HepG2 (cell line): Measurements from ENCODE around the gene C5orf58. TPM values are rescaled to one million over a fixed set of nuclear protein-coding genes. Genes with fewer than 3 reads are reported as not detected.

Experiments
- ATAC-seq: fragments of 200-7000 bp; cut with Tn5 transposase; 3 replicates; pipeline ENCODE4 v1.9.1; 2020; ENCODE audit warnings: mild to moderate bottlenecking, moderate library complexity
- BruUV-seq: library from RNA; stranded (reverse); fragments of 400-500 nt; replicated peaks from 2 replicates; lab custom pipeline; 2021; lab: Mats Ljungman, UMichigan
- CTCF ChIA-PET: fragments of 300-600 bp; formaldehyde crosslinking; extraction: SDS; loops from one replicate; lab custom pipeline; 2021; ENCODE audit warnings: low total read pairs, inconsistent platforms, low intra/inter-chr PET ratio; lab: Yijun Ruan, JAX
- POLR2A ChIA-PET: fragments of 350-600 bp; sonication (Branson Sonifier 250); formaldehyde crosslinking; loops from one replicate; lab custom pipeline; 2020; ENCODE audit warnings: antibody characterized with exemption, inconsistent platforms; lab: Yijun Ruan, JAX
- DNase-seq: peaks from one replicate; pipeline ENCODE4 v3.0.0-alpha.2; 2015; ENCODE audit warnings: low spot score
- FAIRE-seq: peaks from 3 replicates; lab custom pipeline; 2011; peaks lifted over from hg19 to GRCh38; lab: Jason Lieb, UNC
- H2AFZ ChIP-seq: one replicate; pipeline ENCODE4 v1.6.1; 2011; ENCODE audit warnings: low read length, inconsistent platforms
- H3K27ac ChIP-seq: fragments of 300-600 bp; 3 replicates; pipeline ENCODE4 v1.8.0; 2011; ENCODE audit warnings: mixed run types, mild to moderate bottlenecking, mixed read lengths, low read length, inconsistent platforms; ENCODE audit not compliant: insufficient read depth; ENCODE audit errors: extremely low read length
- H3K27me3 ChIP-seq, 2 experiments: fragments of 200-600 bp in 1 of 2; 2 replicates in 1 of 2; 3 replicates in 1 of 2; pipeline versions ENCODE4 v1.6.0 to v1.8.0; 2011; ENCODE audit warnings: low read length in 2 of 2, mild to moderate bottlenecking in 2 of 2, moderate library complexity in 2 of 2, inconsistent platforms in 1 of 2; ENCODE audit not compliant: insufficient read depth in 2 of 2, control insufficient read depth in 1 of 2
- H3K36me3 ChIP-seq, 2 experiments: fragments of 200-600 bp in 1 of 2; replicated peaks in 1 of 2; 2 replicates in 1 of 2; 3 replicates in 1 of 2; pipeline versions ENCODE4 v1.5.1 to v1.8.0; 2011; ENCODE audit warnings: low read length in 2 of 2, inconsistent platforms in 1 of 2; ENCODE audit not compliant: insufficient read depth in 2 of 2, control insufficient read depth in 1 of 2
- H3K4me1 ChIP-seq: 2 replicates; pipeline ENCODE4 v1.5.1; 2012; ENCODE audit warnings: low read length, inconsistent platforms; ENCODE audit not compliant: insufficient read depth
- H3K4me2 ChIP-seq: 2 replicates; pipeline ENCODE4 v1.6.0; 2011; ENCODE audit warnings: low read depth, low read length, inconsistent platforms
- H3K4me3 ChIP-seq, 3 experiments: fragments of 200-600 bp in 1 of 3; sonication (generic), shearing (Covaris generic) in 1 of 3; replicated peaks in 1 of 3; 2 replicates each; pipeline ENCODE4 v1.5.1; 2011 to 2016; ENCODE audit warnings: low read length in 3 of 3, inconsistent platforms in 2 of 3, low read depth in 2 of 3, mild to moderate bottlenecking in 2 of 3, control low read depth in 1 of 3, mixed read lengths in 1 of 3; ENCODE audit not compliant: insufficient read depth in 1 of 3
- H3K79me2 ChIP-seq: one replicate; pipeline ENCODE4 v1.6.1; 2011; ENCODE audit warnings: low read length, inconsistent platforms; ENCODE audit not compliant: insufficient read depth
- H3K9ac ChIP-seq: 2 replicates; pipeline ENCODE4 v1.6.0; 2011; ENCODE audit warnings: mild to moderate bottlenecking, low read depth, low read length, inconsistent platforms; ENCODE audit not compliant: insufficient read depth
- H3K9me3 ChIP-seq: 2 replicates; pipeline ENCODE4 v1.5.1; 2012; ENCODE audit warnings: mild to moderate bottlenecking, low read length
- H4K20me1 ChIP-seq: 2 replicates; pipeline ENCODE4 v1.6.0; 2011; ENCODE audit warnings: inconsistent platforms, mild to moderate bottlenecking, low read length, moderate library complexity; ENCODE audit not compliant: insufficient read depth
- AHR ChIP-seq: IDR thresholded peaks from 2 replicates; pipeline ENCODE4 v1.6.1; 2018; ENCODE audit warnings: missing genetic modification reagents, missing compliant biosample characterization
- BCLAF1 ChIP-seq: fragments of 450-650 bp; IDR thresholded peaks from 2 replicates; pipeline ENCODE4 v1.6.1; 2017; ENCODE audit warnings: mild to moderate bottlenecking
- CHCHD3 ChIP-seq: sonication (generic); formaldehyde crosslinking; IDR thresholded peaks from 2 replicates; pipeline ENCODE4 v1.8.0; 2022; ENCODE audit warnings: mild to moderate bottlenecking, missing genetic modification reagents, moderate library complexity
- E2F1 ChIP-seq: sonication (generic); formaldehyde crosslinking; IDR thresholded peaks from 2 replicates; pipeline ENCODE4 v1.5.0; 2020; ENCODE audit warnings: missing genetic modification reagents
- ESRRA ChIP-seq: sonication (generic); formaldehyde crosslinking; IDR thresholded peaks from 2 replicates; pipeline ENCODE4 v1.5.1; 2020; ENCODE audit warnings: mild to moderate bottlenecking, low read depth, missing genetic modification reagents
- FOXA1 ChIP-seq, 2 experiments: fragments of 450-650 bp in 1 of 2; sonication (generic) in 1 of 2; formaldehyde crosslinking in 1 of 2; IDR thresholded peaks; 2 replicates each; pipeline versions ENCODE4 v1.4.0 to v1.6.1; 2016 to 2020; ENCODE audit warnings: missing genetic modification reagents in 1 of 2
- KMT2A ChIP-seq: sonication (generic); formaldehyde crosslinking; IDR thresholded peaks from 2 replicates; pipeline ENCODE4 v1.4.0; 2020; ENCODE audit warnings: missing genetic modification reagents
- MAX ChIP-seq: IDR thresholded peaks from 2 replicates; pipeline ENCODE4 v1.6.1; 2012; ENCODE audit warnings: inconsistent platforms
- NFKBIZ ChIP-seq: IDR thresholded peaks from 2 replicates; pipeline ENCODE4 v1.6.1; 2018; ENCODE audit warnings: missing genetic modification reagents, missing compliant biosample characterization
- SATB2 ChIP-seq: sonication (generic); formaldehyde crosslinking; IDR thresholded peaks from 2 replicates; pipeline ENCODE4 v1.5.0; 2020; ENCODE audit warnings: missing genetic modification reagents
- SMARCE1 ChIP-seq: fragments of 450-650 bp; IDR thresholded peaks from 2 replicates; pipeline ENCODE4 v1.6.1; 2017; ENCODE audit warnings: borderline replicate concordance
- TRIM24 ChIP-seq: sonication (generic); formaldehyde crosslinking; IDR thresholded peaks from 2 replicates; pipeline ENCODE4 v1.8.0; 2022; ENCODE audit warnings: mild to moderate bottlenecking, missing genetic modification reagents
- ZEB1 ChIP-seq: IDR thresholded peaks from 2 replicates; pipeline ENCODE4 v1.6.1; 2012; ENCODE audit warnings: mild to moderate bottlenecking, low read depth, inconsistent platforms; ENCODE audit not compliant: insufficient replicate concordance
- ZNF17 ChIP-seq: sonication (generic); formaldehyde crosslinking; IDR thresholded peaks from 2 replicates; pipeline ENCODE4 v1.5.0; 2020; ENCODE audit warnings: mild to moderate bottlenecking, missing genetic modification reagents
- ZNF879 ChIP-seq: sonication (generic); formaldehyde crosslinking; IDR thresholded peaks from 2 replicates; pipeline ENCODE4 v1.8.1; 2023; ENCODE audit warnings: missing genetic modification reagents
- WGBS: methylation state at CpG from one replicate; pipeline ENCODE4 v1.1.6; 2017; ENCODE audit warnings: low lambda C conversion rate; 5-methylcytosine and 5-hydroxymethylcytosine counted together
- in situ Hi-C: cut with HindIII; loops from 2 replicates; pipeline ENCODE4 v1.10.0; 2017; ENCODE audit warnings: low pct_unique_long_range_greater_than_20kb; ENCODE audit not compliant: extremely low pct_ligation_motif_present
- intact Hi-C: fragments of 100-400 bp; cut with micrococcal nuclease; formaldehyde crosslinking; loops from one replicate; pipeline ENCODE4 v1.10.0; 2022; ENCODE audit not compliant: unreplicated experiment
- polyA plus RNA-seq, 8 experiments: library from polyadenylated mRNA; depleted of rRNA in 3 of 8; stranded (reverse) in 7 of 8; unstranded in 1 of 8; fragments of >200 nt; fragmentation: Illumina TruSeq in 4 of 8; extraction: Trizol in 4 of 8; gene quantifications; 2 replicates each; pipeline versions ENCODE4 v1.2.1 to v1.2.3, GENCODE V29; 2011 to 2016; ENCODE audit warnings: low read depth in 4 of 8, missing spikeins in 1 of 8, mixed read lengths in 1 of 8; ENCODE audit not compliant: insufficient read depth in 1 of 8
- total RNA-seq, 5 experiments: library from RNA; depleted of rRNA; stranded (reverse); fragments of >200 nt; fragmentation: Illumina TruSeq; extraction: Trizol; gene quantifications; 2 replicates each; pipeline ENCODE4 v1.2.3, GENCODE V29; 2016; ENCODE audit warnings: low read depth in 1 of 5

C5orf58 gene
- total and polyA plus RNA-seq, 2 of the 13 experiments (the other 11 are each of a cell fraction or from before 2014, with no cell fraction given), result not detected

GRCh38 chr5:170285181-170285580 lies 52.4 kb downstream of the C5orf58 start:
- POLR2A ChIA-PET, result no interaction called here
- Histone ChIP-seq H3K27me3 (peaks cover 0 to 1% of the 10 kb centered on the region in 2 experiments; a peak in 1 of 5 replicates), H3K36me3 (no peaks in the 10 kb centered on the region), H3K9ac (no peak overlapping the region), H3K4me2 (no peak overlapping the region)
- no peak for ATAC-seq
- BruUV-seq, result no TSS peak
- in situ Hi-C loops, result no loop called here
- CTCF ChIA-PET, result no interaction called here
- DNase-seq, result no peak
- TF ChIP-seq NFKBIZ (CRISPR knock-in tag) (no peak), FOXA1 (IDR thresholded peaks at IDR 0.05) (no peak), FOXA1 (CRISPR knock-in tag; IDR thresholded peaks at IDR 0.05) (no peak), ZNF17 (CRISPR knock-in tag) (no peak), MAX (no peak), SATB2 (CRISPR knock-in tag) (no peak), AHR (CRISPR knock-in tag) (no peak)
- TF ChIP-seq, all 625 proteins: peak for 0
- Histone ChIP-seq H2AFZ (no peak overlapping the region), H3K27ac (no peak overlapping the region), H3K4me1 (no peaks in the 10 kb centered on the region), H3K9me3 (peaks cover 5% of the 10 kb centered on the region), H3K4me3 (no peak overlapping the region), H4K20me1 (no peaks in the 10 kb centered on the region), H3K79me2 (no peaks in the 10 kb centered on the region)
- intact Hi-C loops, result no loop called here
- no peak for FAIRE-seq

GRCh38 chr5:170286386-170286925 lies 53.7 kb downstream of the C5orf58 start:
- in situ Hi-C loops, result no loop called here
- no peak for ATAC-seq
- Histone ChIP-seq H3K9me3 (peaks cover 9% of the 10 kb centered on the region), H3K4me1 (no peaks in the 10 kb centered on the region), H2AFZ (no peak overlapping the region), H3K36me3 (no peaks in the 10 kb centered on the region), H3K27ac (no peak overlapping the region), H3K9ac (no peak overlapping the region), H3K79me2 (no peaks in the 10 kb centered on the region), H3K4me3 (no peak overlapping the region), H3K27me3 (no peaks in the 10 kb centered on the region; a peak in 1 of 5 replicates), H4K20me1 (no peaks in the 10 kb centered on the region), H3K4me2 (no peak overlapping the region)
- DNase-seq, result no peak
- CTCF ChIA-PET, result no interaction called here
- intact Hi-C loops, result no loop called here
- BruUV-seq, result no TSS peak
- 0% methylated on average over 3 of the region's 3 CpGs for WGBS
- no peak for FAIRE-seq
- POLR2A ChIA-PET, result no interaction called here
- TF ChIP-seq SMARCE1 (no peak), TRIM24 (CRISPR knock-in tag) (no peak), BCLAF1 (no peak), AHR (CRISPR knock-in tag) (no peak), KMT2A (CRISPR knock-in tag) (no peak), ZNF879 (CRISPR knock-in tag) (no peak), ESRRA (no peak), CHCHD3 (CRISPR knock-in tag) (no peak), E2F1 (no peak), ZEB1 (no peak)
